IPS-18c (cell line): ENCODE data around the gene PSMD9.
A peak's percentile ranks its signal among the peaks of the same experiment; 100 is the strongest.
"Not testable (repeated sequence)": the region's sequence is repeated elsewhere in the genome, so short reads cannot be mapped to it uniquely, and the experiment has no call there.

Experiments
- H3K4me3 ChIP-seq: 2 replicates; pipeline ENCODE4 v1.7.0; 2013; ENCODE audit warnings: low read depth, mild to moderate bottlenecking, low read length, moderate library complexity; ENCODE audit not compliant: insufficient read depth
- H3K9me3 ChIP-seq: one replicate; pipeline ENCODE4 v1.6.1; 2013; ENCODE audit warnings: mild to moderate bottlenecking, low read length, moderate library complexity; ENCODE audit not compliant: control insufficient read depth, insufficient read depth

The PSMD9 gene, protein sequence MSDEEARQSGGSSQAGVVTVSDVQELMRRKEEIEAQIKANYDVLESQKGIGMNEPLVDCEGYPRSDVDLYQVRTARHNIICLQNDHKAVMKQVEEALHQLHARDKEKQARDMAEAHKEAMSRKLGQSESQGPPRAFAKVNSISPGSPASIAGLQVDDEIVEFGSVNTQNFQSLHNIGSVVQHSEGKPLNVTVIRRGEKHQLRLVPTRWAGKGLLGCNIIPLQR

DNA sequence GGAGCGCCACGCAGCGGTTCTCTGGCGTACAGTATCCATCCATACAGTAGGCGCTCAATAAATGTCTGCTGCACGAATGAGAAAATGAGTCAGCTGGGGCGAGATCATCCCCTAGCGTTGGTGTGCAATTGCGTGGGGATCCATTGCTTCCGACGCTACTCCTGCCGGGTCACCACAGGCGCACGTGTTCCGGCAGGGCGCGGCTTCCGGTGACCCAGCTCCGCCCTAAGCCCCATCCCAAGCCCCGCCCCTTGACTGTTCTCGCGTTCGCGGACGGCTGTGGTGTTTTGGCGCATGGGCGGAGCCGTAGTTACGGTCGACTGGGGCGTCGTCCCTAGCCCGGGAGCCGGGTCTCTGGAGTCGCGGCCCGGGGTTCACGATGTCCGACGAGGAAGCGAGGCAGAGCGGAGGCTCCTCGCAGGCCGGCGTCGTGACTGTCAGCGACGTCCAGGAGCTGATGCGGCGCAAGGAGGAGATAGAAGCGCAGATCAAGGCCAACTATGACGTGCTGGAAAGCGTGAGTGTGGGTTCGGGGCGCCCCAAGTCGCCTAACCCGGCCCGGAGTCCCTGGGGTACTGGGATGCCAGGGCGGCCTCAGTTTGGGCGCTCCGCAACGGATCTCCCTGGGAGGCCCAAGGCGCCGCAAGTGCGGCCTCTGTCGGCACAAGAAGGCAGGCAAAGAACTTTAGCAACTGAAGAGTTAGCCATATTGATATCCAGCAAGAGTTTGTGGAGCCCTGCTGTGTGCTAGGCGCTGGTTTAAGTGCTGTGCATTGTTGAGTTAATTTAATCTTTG lies at the start of gene PSMD9:
TSS of gene PSMD9 (plus strand) at position 313 of the 796 bp plus-strand sequence. CDS start at position 380, 67 bp downstream.
- H3K9me3 ChIP-seq: no peaks in the 10 kb centered on the region
- H3K4me3 ChIP-seq: peak within 1 kb of the TSS; percentile 70

GRCh38 chr12:121839106-121839992 lies 49.2 kb upstream of the PSMD9 start:
- no peaks in the 10 kb centered on the region for H3K9me3 ChIP-seq
- peak overlapping the region; percentile 84 for H3K4me3 ChIP-seq

- Histone ChIP-seq H3K9me3 (no peaks in the 10 kb centered on the region), H3K4me3 (peak overlapping the region; percentile 84)
Observed at GRCh38 chr12:121839993-121840761, 48.4 kb upstream of the PSMD9 start.

DNA sequence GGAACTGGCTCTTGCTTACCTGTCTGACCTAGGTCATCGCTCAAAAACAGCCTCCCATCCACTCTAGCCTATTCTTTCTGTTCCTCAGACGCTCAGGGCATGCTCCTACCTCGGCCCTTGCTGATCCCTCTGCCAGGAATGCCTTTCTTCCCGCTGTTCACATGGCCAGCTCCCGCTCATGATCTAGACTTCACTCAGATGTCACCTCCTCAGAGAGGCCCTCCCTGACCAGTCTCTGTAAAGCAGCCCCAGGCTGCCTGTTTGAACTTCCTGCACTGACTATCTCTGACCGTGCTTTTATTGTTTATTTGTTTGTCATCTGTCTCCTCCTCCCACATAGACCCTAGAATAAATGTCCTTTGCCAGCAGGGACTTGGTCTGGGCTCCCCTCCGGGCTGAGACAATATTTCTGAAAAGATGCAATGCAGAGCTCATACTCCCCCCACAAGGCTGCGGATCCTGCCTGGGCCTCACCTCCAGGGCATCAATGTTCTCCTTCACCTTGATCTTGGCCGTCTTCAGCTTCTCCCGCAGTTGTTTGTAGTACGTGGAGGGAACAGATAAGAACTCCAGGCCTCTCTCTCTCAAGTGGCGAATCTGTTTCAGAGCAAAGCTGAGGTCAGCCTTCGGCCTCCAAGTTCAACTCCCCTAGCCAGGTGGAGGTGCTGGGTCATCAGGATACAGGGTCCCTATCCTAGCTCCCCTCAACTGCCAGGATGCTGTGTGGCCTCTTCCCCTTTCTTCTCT lies 45.2 kb upstream of the PSMD9 start:
- no peak overlapping the region for H3K4me3 ChIP-seq
- H3K9me3 ChIP-seq: no peaks in the 10 kb centered on the region

- Histone ChIP-seq H3K4me3 (no peak overlapping the region), H3K9me3 (no peaks in the 10 kb centered on the region)
Observed at GRCh38 chr12:121845701-121846100, 42.9 kb upstream of the PSMD9 start.

GRCh38 chr12:121849211-121849610 lies 39.4 kb upstream of the PSMD9 start:
- no peak overlapping the region for H3K4me3 ChIP-seq
- no peaks in the 10 kb centered on the region for H3K9me3 ChIP-seq

DNA sequence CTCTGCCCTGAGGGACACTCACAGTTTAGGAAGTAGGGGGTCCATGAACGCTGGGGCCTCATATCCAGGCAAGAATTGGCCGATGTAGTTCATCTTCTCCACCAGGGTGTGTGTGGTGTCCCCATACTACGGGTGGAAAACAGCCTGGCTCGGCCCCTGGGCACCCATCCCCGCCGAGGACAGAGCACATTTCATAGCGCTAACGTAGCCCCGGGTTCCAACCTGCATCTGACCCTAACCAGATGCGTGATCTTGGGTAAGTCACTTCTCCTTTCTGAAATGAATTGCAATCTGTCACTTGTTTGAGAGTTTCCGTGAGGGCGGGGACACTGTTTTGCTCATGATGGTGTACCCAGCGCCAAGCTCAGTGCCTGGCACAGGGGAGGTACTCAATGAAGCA lies 38.9 kb upstream of the PSMD9 start:
- Histone ChIP-seq H3K9me3 (no peaks in the 10 kb centered on the region), H3K4me3 (no peak overlapping the region)

- not testable (repeated sequence) for H3K4me3 ChIP-seq, H3K9me3 ChIP-seq
Observed at GRCh38 chr12:121852392-121852791, 36.2 kb upstream of the PSMD9 start.

DNA sequence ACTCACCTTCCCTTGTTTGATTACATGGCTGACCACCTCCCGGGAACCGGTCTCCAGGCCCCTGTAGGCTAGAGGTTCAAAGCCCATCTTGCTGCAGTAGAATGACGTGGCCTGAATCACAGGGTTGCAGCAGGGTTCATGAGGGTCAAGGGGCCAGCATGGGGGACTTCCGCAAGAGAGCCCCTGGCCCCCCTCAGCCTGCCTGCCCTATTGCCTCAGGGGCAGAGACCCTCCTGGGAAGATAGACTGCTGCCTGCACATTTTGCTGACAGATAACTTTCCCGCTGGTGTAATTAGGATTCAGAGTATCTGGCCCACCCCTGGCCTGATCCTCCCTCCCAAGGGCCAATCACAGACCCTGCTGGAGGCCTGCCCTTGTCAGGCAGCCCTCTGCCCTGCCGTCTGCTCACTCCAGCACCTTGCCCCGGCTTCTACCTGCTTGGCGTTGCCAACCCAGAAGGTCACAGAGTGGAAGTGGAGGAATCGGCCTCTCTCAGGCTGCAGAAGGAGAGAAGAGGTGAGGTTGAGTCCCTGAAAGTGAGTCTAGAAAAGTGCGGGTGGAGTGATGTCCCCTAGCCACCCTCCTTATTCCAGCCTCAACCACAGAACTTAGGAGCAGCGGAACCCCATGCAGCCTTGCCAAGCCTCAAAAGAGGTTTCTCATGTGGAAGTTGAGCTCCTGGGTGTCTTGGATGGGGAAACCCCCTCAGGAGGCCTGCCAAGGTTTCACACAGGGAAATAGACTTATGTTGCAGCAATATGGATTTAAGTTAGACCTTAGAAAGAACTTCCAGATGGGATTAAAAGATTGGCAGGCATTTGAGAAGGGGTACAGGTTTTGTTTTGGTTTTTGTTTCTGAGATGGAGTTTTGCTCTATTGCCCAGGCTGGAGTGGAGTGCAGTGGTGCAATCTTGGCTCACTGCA lies 31.0 kb upstream of the PSMD9 start:
- no peak overlapping the region for H3K4me3 ChIP-seq
- H3K9me3 ChIP-seq: no peaks in the 10 kb centered on the region

- no peak overlapping the region for H3K4me3 ChIP-seq
- no peaks in the 10 kb centered on the region for H3K9me3 ChIP-seq
Observed at GRCh38 chr12:121858318-121858661, 30.3 kb upstream of the PSMD9 start.

GRCh38 chr12:121858662-121859572 lies 29.7 kb upstream of the PSMD9 start, which contains the start of gene HPD:
Gene HPD, minus strand, starts transcription at chr12:121858859. Its CDS starts 36 bp downstream, at chr12:121858823.
- Histone ChIP-seq H3K4me3 (no peak within 1 kb of the TSS), H3K9me3 (no peaks in the 10 kb centered on the region)

- Histone ChIP-seq H3K4me3 (no peak overlapping the region), H3K9me3 (no peaks in the 10 kb centered on the region)
Observed at GRCh38 chr12:121860257-121860656, 28.3 kb upstream of the PSMD9 start.

- H3K4me3 ChIP-seq, H3K9me3 ChIP-seq: not testable (repeated sequence)
Observed at GRCh38 chr12:121860699-121861098, 27.9 kb upstream of the PSMD9 start.

DNA sequence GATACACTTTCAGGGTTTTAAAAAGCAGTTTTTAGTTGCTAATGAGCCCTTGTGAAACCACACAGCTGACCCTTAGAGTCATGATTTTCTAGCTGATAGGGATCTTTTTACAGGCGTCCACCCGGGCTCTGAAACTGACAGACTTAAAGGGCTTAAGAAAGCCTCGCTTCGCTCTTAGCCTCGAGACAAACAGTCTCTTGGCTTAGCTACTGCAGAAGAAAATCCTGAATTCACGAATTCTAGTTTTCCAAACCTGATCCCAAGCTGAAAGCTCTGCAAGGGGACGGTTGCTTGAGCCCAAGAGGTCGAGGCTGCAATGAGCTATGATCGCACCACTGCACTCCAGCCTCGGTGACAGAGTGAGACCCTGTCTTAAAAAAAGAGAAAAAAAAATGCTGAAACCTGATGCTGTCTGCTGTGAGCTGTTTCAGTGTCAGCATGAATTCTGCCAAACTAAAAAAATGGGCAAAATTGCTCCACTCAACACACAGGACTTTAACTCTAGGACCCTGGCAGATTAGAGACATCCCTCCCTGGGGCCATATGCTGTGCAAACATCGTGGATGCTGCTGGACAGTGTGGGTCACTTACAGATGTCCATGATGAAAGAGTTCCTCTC lies 26.8 kb upstream of the PSMD9 start:
- H3K4me3 ChIP-seq: no peak overlapping the region
- H3K9me3 ChIP-seq: no peaks in the 10 kb centered on the region
